ENCODE measurements around the gene TMEM61.

TMEM61 gene

GRCh38 chr1:54987919-54988705 is 7.7 kb downstream of the TMEM61 start:
- in situ Hi-C loops (cut with MboI; ENCODE audit: low sequenced_read_pairs, unreplicated experiment) = no loop called here
- TF ChIP-seq, protein P1, sequence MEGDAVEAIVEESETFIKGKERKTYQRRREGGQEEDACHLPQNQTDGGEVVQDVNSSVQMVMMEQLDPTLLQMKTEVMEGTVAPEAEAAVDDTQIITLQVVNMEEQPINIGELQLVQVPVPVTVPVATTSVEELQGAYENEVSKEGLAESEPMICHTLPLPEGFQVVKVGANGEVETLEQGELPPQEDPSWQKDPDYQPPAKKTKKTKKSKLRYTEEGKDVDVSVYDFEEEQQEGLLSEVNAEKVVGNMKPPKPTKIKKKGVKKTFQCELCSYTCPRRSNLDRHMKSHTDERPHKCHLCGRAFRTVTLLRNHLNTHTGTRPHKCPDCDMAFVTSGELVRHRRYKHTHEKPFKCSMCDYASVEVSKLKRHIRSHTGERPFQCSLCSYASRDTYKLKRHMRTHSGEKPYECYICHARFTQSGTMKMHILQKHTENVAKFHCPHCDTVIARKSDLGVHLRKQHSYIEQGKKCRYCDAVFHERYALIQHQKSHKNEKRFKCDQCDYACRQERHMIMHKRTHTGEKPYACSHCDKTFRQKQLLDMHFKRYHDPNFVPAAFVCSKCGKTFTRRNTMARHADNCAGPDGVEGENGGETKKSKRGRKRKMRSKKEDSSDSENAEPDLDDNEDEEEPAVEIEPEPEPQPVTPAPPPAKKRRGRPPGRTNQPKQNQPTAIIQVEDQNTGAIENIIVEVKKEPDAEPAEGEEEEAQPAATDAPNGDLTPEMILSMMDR (IDR thresholded peaks at IDR 0.05; ENCODE audit: borderline replicate concordance, control extremely low read depth, extremely low read depth, insufficient read depth, missing control alignments) = no peak
- no peak for DNase-seq (ENCODE audit: low spot score)

- no peak for DNase-seq (ENCODE audit: low spot score)
- in situ Hi-C loops (cut with MboI; ENCODE audit: low sequenced_read_pairs, unreplicated experiment) = no loop called here
- TF ChIP-seq, protein P1 (IDR thresholded peaks at IDR 0.05; ENCODE audit: borderline replicate concordance, control extremely low read depth, extremely low read depth, insufficient read depth, missing control alignments) = no peak
Observed at GRCh38 chr1:54988975-54989374, 8.5 kb downstream of the TMEM61 start.

DNA sequence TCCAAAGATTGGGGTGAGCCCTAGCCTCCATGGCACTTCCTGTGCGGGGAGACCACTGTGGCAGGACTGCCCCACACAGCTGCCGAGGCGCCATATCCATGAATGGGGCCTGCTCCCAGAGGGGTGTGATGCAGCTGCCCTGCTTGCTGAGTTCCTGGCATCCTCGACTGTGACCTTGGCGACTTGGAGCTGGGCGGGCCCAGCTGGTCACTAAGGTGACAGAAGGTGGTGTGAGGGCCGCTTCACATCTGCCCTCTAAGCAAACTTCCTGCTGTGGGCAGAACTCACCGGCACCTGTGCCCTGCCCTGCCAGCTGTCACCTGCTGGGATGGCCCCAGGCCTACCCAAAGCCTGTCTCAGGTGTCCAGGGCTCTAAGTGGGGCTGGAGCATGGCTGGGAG is 9.0 kb downstream of the TMEM61 start:
- TF ChIP-seq, protein P1 (IDR thresholded peaks at IDR 0.05; ENCODE audit: borderline replicate concordance, control extremely low read depth, extremely low read depth, insufficient read depth, missing control alignments) = no peak
- in situ Hi-C loops (cut with MboI; ENCODE audit: low sequenced_read_pairs, unreplicated experiment) = no loop called here
- no peak for DNase-seq (ENCODE audit: low spot score)

GRCh38 chr1:54989968-54990810 is 9.8 kb downstream of the TMEM61 start:
- DNase-seq (ENCODE audit: low spot score) = no peak
- TF ChIP-seq, protein P1 (IDR thresholded peaks at IDR 0.05; ENCODE audit: borderline replicate concordance, control extremely low read depth, extremely low read depth, insufficient read depth, missing control alignments) = no peak
- in situ Hi-C loops (cut with MboI; ENCODE audit: low sequenced_read_pairs, unreplicated experiment) = no loop called here

- TF ChIP-seq, protein P1 (IDR thresholded peaks at IDR 0.05; ENCODE audit: borderline replicate concordance, control extremely low read depth, extremely low read depth, insufficient read depth, missing control alignments) = no peak
- in situ Hi-C loops (cut with MboI; ENCODE audit: low sequenced_read_pairs, unreplicated experiment) = no loop called here
- no peak for DNase-seq (ENCODE audit: low spot score)
Observed at GRCh38 chr1:54990916-54991315, 10.5 kb downstream of the TMEM61 start.

DNA sequence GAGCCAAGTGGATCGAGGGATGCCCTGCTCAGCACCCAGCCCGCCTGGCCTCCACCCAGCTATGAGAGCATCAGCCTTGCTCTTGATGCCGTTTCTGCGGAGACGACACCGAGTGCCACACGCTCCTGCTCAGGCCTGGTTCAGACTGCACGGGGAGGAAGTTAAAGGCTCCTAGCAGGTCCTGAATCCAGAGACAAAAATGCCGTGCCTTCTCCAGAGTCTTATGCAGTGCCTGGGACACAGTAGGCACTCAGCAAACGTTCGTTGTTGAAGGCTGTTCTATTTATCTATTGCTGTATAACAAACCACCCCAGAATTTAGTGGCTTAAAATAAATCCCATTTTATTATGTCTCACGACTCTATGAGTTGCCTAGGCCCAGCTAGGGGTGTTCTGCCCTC is 11.5 kb downstream of the TMEM61 start:
- in situ Hi-C loops (cut with MboI; ENCODE audit: low sequenced_read_pairs, unreplicated experiment) = no loop called here
- TF ChIP-seq, protein P1 (IDR thresholded peaks at IDR 0.05; ENCODE audit: borderline replicate concordance, control extremely low read depth, extremely low read depth, insufficient read depth, missing control alignments) = no peak
- DNase-seq (ENCODE audit: low spot score) = no peak
